Upper lobe of left lung (tissue), 4 donors: ENCODE results near the gene PRPH.

Source experiments
- CTCF ChIP-seq, 6 experiments: fragments of 450-650 bp in 4 of 6; fragments of 200-600 bp in 2 of 6; sonication (generic) in 2 of 6; IDR thresholded peaks; one replicate each; pipeline ENCODE4 v1.5.1; 2016 to 2019; ENCODE audit warnings: antibody characterized with exemption in 6 of 6
- POLR2AphosphoS5 ChIP-seq, 2 donors: sonication (generic); formaldehyde crosslinking; IDR thresholded peaks; one replicate each; pipeline ENCODE4 v1.5.1; 2017; ENCODE audit warnings: antibody characterized with exemption in 2 of 2

- TF ChIP-seq CTCF (IDR thresholded peaks at IDR 0.05) (no peak), POLR2AphosphoS5 (IDR thresholded peaks at IDR 0.05) (no peak)
Observed at GRCh38 chr12:49346659-49347310, 51.8 kb downstream of the PRPH start, which contains the start of gene DNAJC22.
